ENCODE results near the gene MYEOV. TPM values are rescaled to one million over a fixed set of nuclear protein-coding genes. Genes with fewer than 3 reads are reported as not detected.

Gene MYEOV
- total and polyA plus RNA-seq, 2 donors (not counting 1 experiment from before 2014, with no cell fraction given) = 0.72 TPM; not detected in 1

- POLR2A ChIA-PET = no interaction called here
- ATAC-seq (ENCODE audit: low read depth) = no peak
- 83% methylated on average over 9 of the region's 10 CpGs for WGBS (ENCODE audit: insufficient coverage)
- Mint-ChIP-seq H3K27ac (no peak overlapping the region), H3K9me3 (ENCODE audit: insufficient read depth) (no peaks in the 10 kb centered on the region), H3K4me3 (no peak overlapping the region), H3K4me1 (no peaks in the 10 kb centered on the region), H3K27me3 (no peaks in the 10 kb centered on the region)
- no peaks in the 10 kb centered on the region for H3K4me1 ChIP-seq (ENCODE audit: control insufficient read depth in 2 of 2, insufficient read depth in 2 of 2, low read length in 2 of 2)
- no peak overlapping the region for H3K27ac ChIP-seq (ENCODE audit: low read length in 2 of 2)
- H3K79me2 ChIP-seq (ENCODE audit: control insufficient read depth, insufficient read depth, low read length) = no peaks in the 10 kb centered on the region
- H3K27me3 ChIP-seq (replicated peaks in 1 of 4; ENCODE audit: control extremely low read depth in 1 of 4, control insufficient read depth in 3 of 4, insufficient read depth in 4 of 4, low read length in 3 of 4) = no peaks in the 10 kb centered on the region
- H3K4me3 ChIP-seq (ENCODE audit: control extremely low read depth in 1 of 5, extremely low read depth in 1 of 5, insufficient read depth in 1 of 5, low read depth in 2 of 5, low read length in 4 of 5) = no peak overlapping the region
- no peaks in the 10 kb centered on the region for H4K20me1 ChIP-seq (ENCODE audit: control insufficient read depth, insufficient read depth, low read length, poor library complexity, severe bottlenecking)
- H3K9ac ChIP-seq (ENCODE audit: low read length) = no peak overlapping the region
- no peak overlapping the region for H3K4me2 ChIP-seq (replicated peaks; ENCODE audit: low read depth, low read length, poor library complexity, severe bottlenecking)
- no peak for TF ChIP-seq EZH2 (IDR thresholded peaks at IDR 0.05; ENCODE audit: borderline replicate concordance, insufficient read depth, low read depth, low read length, poor library complexity, severe bottlenecking)
- no peak for TF ChIP-seq CTCF (IDR thresholded peaks at IDR 0.05)
- CTCF ChIA-PET = no interaction called here
- no peak overlapping the region for H2AFZ ChIP-seq (ENCODE audit: insufficient read depth, low read depth, low read length, poor library complexity, severe bottlenecking)
- no peak for DNase-seq
- intact Hi-C loops (cut with micrococcal nuclease) = no loop called here
- no peaks in the 10 kb centered on the region for H3K36me3 ChIP-seq (replicated peaks in 1 of 2; ENCODE audit: control extremely low read depth in 1 of 2, control insufficient read depth in 1 of 2, extremely low read depth in 1 of 2, insufficient read depth in 2 of 2, low read length in 1 of 2)
- H3K9me3 ChIP-seq (ENCODE audit: control extremely low read depth in 1 of 3, control insufficient read depth in 2 of 3, insufficient read depth in 1 of 3, low read length in 2 of 3) = peaks cover 0 to 11% (median 0%) of the 10 kb centered on the region in 3 donors
Observed at GRCh38 chr11:69320756-69321741, 27.1 kb downstream of the MYEOV start.

GRCh38 chr11:69321877-69322361 is 28.0 kb downstream of the MYEOV start:
- Histone ChIP-seq H3K36me3 (replicated peaks in 1 of 2; ENCODE audit: control extremely low read depth in 1 of 2, control insufficient read depth in 1 of 2, extremely low read depth in 1 of 2, insufficient read depth in 2 of 2, low read length in 1 of 2) (no peaks in the 10 kb centered on the region), H3K4me1 (ENCODE audit: control insufficient read depth in 2 of 2, insufficient read depth in 2 of 2, low read length in 2 of 2) (no peaks in the 10 kb centered on the region), H3K27ac (ENCODE audit: low read length in 2 of 2) (no peak overlapping the region), H3K4me3 (ENCODE audit: control extremely low read depth in 1 of 5, extremely low read depth in 1 of 5, insufficient read depth in 1 of 5, low read depth in 2 of 5, low read length in 4 of 5) (no peak overlapping the region), H2AFZ (ENCODE audit: insufficient read depth, low read depth, low read length, poor library complexity, severe bottlenecking) (no peak overlapping the region), H3K4me2 (replicated peaks; ENCODE audit: low read depth, low read length, poor library complexity, severe bottlenecking) (no peak overlapping the region), H3K27me3 (replicated peaks in 1 of 4; ENCODE audit: control extremely low read depth in 1 of 4, control insufficient read depth in 3 of 4, insufficient read depth in 4 of 4, low read length in 3 of 4) (no peaks in the 10 kb centered on the region), H3K79me2 (ENCODE audit: control insufficient read depth, insufficient read depth, low read length) (no peaks in the 10 kb centered on the region), H3K9me3 (ENCODE audit: control extremely low read depth in 1 of 3, control insufficient read depth in 2 of 3, insufficient read depth in 1 of 3, low read length in 2 of 3) (peaks cover 0 to 9% (median 0%) of the 10 kb centered on the region in 3 donors), H4K20me1 (ENCODE audit: control insufficient read depth, insufficient read depth, low read length, poor library complexity, severe bottlenecking) (no peaks in the 10 kb centered on the region), H3K9ac (ENCODE audit: low read length) (no peak overlapping the region)
- Mint-ChIP-seq H3K4me1 (no peaks in the 10 kb centered on the region), H3K27ac (no peak overlapping the region), H3K27me3 (no peaks in the 10 kb centered on the region), H3K9me3 (ENCODE audit: insufficient read depth) (no peaks in the 10 kb centered on the region), H3K4me3 (no peak overlapping the region)
- ATAC-seq (ENCODE audit: low read depth) = no peak
- DNase-seq = no peak
- POLR2A ChIA-PET = no interaction called here
- no peak for TF ChIP-seq EZH2 (IDR thresholded peaks at IDR 0.05; ENCODE audit: borderline replicate concordance, insufficient read depth, low read depth, low read length, poor library complexity, severe bottlenecking)
- 79% methylated on average over 5 of the region's 5 CpGs for WGBS (ENCODE audit: insufficient coverage)
- intact Hi-C loops (cut with micrococcal nuclease) = no loop called here
- CTCF ChIA-PET = no interaction called here
